NT2/D1 (cell line): ENCODE results near the gene RIN3.

Experiments
- SUZ12 ChIP-seq: IDR thresholded peaks from 2 replicates; pipeline ENCODE4 v1.6.1; 2011; ENCODE audit not compliant: insufficient read length, insufficient read depth; ENCODE audit errors: extremely low read depth
- YY1 ChIP-seq: IDR thresholded peaks from 2 replicates; pipeline ENCODE4 v1.6.1; 2011; ENCODE audit not compliant: insufficient read length, insufficient read depth
- ZNF274 ChIP-seq: IDR thresholded peaks from 2 replicates; pipeline ENCODE4 v1.6.1; 2011; ENCODE audit warnings: mild to moderate bottlenecking, low read depth, low read length

GRCh38 chr14:92549859-92550230 is 36.3 kb downstream of the RIN3 start:
- TF ChIP-seq SUZ12 (no peak), YY1 (no peak), ZNF274 (no peak)
